DMS153 treated with DMSO at 0.1 percent for 48 hours (cell line): ENCODE measurements around the gene SLC25A12.
"Not testable (repeated sequence)": the region's sequence is repeated elsewhere in the genome, so short reads cannot be mapped to it uniquely, and the experiment has no call there.

ENCODE experiments used
- DNase-seq: peaks from one replicate; lab custom pipeline; 2025; ENCODE audit not compliant: unreplicated experiment; lab: John Stamatoyannopoulos, UW

SLC25A12 gene, protein sequence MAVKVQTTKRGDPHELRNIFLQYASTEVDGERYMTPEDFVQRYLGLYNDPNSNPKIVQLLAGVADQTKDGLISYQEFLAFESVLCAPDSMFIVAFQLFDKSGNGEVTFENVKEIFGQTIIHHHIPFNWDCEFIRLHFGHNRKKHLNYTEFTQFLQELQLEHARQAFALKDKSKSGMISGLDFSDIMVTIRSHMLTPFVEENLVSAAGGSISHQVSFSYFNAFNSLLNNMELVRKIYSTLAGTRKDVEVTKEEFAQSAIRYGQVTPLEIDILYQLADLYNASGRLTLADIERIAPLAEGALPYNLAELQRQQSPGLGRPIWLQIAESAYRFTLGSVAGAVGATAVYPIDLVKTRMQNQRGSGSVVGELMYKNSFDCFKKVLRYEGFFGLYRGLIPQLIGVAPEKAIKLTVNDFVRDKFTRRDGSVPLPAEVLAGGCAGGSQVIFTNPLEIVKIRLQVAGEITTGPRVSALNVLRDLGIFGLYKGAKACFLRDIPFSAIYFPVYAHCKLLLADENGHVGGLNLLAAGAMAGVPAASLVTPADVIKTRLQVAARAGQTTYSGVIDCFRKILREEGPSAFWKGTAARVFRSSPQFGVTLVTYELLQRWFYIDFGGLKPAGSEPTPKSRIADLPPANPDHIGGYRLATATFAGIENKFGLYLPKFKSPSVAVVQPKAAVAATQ

DNA sequence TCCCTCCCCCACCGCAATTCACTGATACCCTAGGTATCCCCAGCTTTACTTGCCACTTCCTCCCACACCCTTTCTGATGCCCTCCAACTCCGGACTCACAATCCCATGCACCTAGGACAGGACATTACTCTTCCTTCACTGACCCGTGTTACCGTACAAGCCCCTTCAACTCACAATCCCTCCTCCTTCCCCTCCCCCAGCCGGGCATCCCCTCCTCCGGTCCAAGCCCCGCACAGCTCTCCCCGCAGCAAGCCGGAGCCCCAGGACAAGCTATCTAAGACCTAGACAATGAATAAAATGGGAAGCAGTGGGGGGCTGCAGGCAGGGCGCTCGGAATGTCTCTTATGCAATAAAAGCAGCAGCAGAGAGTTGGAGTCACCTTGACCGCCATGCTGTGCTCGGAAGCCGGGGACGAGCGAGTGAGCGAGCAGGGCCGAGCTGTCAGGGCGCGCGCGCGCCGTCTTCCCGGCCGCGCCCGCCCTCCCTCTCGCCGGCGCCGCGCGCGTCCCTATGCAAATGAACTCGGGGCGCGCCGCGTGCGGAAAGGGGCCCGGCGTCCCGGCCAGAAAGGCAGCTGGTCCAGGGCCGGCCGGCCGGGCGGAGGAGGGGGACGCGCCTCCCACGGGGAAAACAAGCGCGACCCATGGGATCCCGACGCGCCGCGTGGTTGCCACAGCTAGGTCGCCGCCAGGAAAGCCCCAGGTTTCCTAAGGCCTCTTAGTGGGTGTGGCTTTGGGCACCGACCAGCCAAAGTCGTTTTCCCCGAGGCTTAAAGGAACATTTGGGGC lies at the start of gene SLC25A12:
Gene SLC25A12 (minus strand): TSS at position 421 of the 788 bp plus-strand sequence. CDS start 30 bp downstream, at position 391.
- DNase-seq, result peak; percentile 71

DNA sequence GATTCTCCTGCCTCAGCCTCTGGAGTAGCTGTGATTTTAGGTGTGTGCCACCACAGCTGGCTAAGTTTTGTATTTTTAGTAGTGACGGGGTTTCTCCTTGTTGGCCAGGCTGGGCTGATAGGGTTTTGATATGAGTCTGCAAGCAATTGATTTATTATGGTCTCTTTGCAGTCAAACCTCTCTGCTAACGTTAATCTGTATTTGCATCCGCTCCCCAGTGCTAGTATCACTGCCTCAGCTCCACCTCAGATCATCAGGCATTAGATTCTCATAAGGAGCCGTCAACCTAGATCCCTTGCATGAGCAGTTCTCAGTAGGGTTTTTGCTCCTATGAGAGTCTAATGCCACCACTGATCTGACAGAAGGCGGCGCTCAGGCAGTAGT lies 47.3 kb upstream of the SLC25A12 start:
- DNase-seq, result no peak

DNA sequence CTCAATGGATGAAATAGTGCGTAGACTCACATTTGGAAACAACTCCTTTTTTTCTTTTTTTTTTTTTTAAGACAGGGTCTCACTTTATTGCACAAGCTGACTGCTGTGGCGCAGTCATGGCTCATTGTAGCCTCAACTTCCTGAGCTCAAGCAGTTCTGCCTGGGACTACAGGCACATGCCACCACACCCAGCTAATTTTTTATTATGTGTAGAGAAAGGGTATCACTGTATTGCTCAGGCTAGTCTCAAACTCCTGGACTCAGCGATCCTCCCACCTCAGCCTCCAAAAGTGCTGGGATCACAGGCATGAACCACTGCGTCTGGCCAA lies 45.7 kb upstream of the SLC25A12 start:
- no peak for DNase-seq

DNA sequence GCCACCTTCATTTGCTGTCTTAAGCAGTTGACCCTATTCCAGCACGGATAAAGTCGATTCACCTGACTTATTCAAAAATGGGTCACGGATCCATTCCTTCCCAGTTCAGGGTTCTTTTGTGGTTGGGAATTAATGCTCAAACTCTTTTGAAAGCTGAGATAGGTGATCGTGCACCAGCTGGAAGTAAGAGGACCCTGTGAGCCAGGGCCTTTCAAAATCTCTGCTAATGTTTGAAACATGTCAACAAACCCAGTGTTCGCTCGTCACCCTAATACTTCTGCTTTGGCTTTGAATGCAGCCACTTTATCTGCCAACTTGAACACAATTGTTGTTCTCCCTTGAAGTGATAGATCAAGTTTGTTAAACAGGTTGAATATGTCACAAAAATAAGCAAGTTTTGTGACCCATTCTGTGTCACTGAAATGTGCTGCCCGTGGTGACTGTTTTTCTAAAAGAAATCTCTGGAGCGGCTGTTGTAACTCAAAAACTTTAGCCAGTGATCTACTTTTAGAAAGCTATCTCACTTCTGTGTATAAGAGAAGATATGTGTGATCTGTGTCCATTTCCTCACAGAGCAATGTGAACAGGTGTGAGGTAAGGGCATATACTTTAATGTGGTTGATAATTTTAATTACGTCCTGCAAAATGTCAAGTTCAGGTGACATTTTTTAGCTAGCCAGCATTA lies 45.2 kb upstream of the SLC25A12 start:
- DNase-seq, result no peak

DNA sequence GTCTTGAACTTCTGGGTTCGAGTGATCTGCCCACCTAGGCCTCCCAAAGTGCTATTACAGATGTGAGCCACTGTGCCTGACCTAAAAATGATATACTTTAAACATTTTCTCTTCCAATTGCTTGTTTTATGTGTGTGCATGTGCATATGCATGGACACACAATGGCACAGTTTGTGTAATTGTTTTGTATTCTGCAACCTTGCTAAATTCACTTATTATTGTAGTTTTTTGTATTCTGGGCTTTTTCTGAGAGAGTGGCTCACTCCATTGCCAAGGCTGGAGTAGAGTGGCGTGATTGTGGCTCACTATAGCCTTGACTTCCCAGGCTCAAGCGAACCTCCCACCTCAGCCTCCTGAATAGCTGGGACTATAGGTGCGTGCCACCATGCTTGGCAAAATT lies 36.3 kb upstream of the SLC25A12 start:
- no peak for DNase-seq

DNA sequence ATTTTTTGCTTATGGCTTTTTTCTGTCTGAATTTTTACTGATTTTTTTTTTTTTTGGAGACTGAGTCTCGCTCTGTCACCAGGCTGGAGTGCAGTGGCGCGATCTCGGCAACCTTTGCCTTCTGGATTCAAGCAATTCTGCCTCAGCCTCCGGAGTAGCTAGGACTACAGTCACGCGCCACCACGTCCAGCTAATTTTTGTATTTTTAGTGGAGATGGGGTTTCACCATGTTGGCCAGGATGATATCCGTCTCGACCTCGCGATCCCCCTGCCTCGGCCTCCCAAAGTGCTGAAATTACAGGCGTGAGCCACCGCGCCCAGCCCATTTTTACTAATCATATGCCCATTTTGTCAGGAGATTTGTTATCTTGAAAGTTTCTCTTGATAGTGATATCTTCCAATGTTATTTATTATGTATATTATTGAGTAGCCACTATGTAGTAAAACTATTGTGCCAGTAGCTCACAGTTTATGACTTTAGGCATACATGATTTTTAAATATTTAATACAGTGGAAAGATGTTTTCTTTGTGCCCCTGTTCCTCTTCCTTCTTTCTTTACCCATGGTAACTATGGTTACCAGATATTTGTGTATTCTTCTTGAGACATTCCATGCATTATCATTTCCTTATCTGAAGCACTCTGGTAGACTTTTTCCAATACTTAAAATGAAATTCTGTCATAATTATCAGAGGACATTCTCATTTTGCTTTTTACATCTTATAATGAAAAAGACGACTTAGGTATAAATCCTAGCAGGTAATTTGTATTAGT lies 30.3 kb upstream of the SLC25A12 start:
- DNase-seq, result no peak

DNA sequence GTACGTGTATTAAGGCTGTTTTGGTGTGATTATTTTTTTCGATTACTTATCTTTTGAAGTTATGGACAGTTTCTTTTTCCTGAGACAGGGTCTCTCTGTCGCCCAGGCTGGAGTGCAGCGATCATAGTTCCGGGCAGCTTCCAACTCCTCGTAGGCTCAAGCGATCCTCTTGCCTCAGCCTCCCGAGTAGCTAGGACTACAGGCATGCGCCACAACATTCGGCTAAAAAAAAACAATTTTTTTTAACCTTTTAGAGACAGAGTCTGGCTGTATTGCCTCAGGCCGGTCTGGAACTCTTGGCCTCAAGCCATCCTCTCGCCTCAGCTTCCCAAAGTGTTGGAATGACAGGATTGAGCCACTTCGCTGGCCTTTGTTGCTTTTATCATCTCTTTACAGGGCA lies 29.2 kb upstream of the SLC25A12 start:
- DNase-seq, result no peak

DNA sequence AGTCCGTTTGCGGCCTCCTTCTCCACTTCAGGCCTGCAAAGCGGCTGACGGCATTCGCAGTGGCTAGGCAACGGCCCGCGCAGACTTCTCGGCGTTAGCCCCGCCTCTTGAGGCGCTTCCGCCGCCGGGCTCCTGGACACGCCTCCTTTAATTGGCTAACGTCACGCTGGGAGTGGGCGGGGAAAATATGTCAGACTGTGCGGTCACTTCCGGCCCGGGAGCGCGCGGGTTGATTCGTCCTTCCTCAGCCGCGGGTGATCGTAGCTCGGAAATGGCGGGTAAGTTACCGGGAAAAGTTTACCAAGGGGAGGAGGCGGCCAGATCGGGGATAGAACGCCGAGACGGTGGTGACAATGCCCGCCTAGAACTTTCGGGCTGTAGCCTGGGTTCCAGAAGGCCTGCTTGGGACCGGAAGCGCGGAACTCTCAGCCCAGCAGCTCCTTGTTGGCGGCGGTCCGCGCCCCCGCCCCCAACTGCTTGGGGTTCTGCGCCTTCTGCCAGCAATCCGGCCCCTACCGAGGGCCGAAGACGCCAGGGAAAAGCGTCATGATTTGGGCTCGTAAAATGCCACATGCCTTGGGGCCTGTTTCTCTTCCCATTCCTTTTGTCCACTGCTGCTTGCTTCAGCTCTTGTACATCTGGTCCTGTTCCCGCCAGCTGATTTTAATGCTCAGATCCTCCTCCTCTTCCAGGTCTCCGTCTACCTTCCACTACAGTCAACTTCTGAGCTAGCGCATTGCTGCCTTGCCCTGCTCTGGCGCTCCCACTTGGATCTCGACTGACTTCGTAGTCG lies 28.4 kb upstream of the SLC25A12 start, which contains the start of gene HAT1:
Gene HAT1 (plus strand): TSS at position 232 of the 793 bp plus-strand sequence. CDS start 40 bp downstream, at position 272.
- peak; percentile 97 for DNase-seq

DNA sequence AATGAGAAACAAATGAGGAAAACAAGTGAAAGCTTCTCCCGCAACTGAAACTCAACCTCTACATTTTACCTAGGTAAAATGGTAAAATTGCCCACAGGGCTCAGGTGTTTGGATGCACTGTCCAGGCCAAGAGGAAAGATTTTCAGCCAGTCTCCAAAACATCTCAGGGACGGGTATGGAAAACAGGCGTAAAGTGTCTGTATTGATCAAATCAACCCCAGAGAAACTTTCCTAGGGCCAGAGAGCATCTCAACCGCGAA lies 27.9 kb upstream of the SLC25A12 start:
- DNase-seq, result no peak

DNA sequence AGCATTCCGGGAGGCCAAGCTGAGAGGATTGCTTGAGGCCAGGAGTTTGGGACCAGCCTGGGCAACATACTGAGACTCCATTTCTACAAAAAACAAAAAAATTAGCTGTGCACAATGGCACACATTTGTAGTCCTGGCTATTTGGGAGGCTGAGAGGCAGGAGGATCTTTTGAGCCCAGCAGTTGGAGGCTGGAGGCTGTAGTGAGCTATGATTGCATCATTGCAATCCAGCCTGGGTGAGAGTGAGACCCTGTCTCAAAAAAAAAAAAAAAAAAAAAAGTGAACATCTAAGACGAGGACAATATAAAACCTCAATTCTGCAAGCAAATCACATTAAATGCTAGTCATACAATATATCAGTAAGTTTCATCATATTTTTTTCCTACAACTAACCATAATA lies 25.4 kb upstream of the SLC25A12 start:
- no peak for DNase-seq

DNA sequence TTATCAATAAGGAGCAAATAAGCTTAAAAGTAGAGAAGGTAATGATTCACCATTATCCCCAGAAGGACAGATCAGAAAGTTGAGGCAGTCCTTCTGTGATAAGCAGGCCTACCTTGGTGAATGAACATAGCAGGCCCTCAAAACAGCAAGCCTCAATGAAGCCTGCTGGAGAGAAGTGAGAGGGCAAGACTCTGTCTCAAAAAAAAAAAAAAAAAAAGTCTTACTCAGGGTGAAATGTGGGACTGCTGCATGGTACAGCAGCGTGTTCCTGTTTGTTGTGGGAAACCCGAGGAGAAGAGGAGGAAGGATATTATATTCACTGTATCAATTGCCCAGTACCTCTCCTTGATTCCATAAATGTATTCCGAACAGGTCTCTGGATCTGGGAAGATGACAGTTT lies 19.5 kb upstream of the SLC25A12 start:
- DNase-seq, result no peak

DNA sequence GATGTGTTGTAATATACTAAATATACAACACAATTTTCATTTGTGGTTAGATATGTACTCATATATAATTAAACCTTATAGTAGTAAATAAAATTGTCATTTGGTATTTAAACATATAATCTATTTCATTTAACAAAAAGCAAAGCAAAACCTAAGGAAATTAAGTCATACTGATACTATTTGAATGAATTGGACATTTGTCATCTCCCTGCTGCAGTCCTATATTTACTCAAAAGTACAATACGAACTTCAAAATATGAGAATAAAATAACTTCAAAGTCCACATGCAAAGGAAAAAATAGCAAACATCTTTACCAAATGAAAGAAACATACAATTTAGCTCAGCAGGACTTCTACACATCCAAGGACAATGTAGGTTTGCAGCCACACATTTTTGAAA lies 16.4 kb upstream of the SLC25A12 start:
- DNase-seq, result no peak

DNA sequence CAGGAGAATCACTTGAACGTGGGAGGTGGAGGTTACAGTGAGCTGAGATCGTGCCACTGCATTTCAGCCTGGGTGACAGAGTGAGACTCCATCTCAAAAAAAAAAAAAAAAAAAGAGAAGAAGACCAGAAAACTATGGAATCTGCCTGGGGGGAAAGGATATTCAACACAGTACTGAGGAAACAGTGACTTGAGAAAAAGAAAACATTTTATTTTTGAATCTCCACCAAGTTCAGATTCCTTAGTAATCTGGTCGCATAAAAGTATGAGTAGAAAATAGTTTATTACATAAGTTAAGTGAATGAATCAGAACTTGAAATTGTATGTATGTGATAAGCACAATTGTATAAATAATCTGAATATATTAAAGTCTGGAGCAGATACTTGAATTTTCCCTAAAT lies 15.2 kb upstream of the SLC25A12 start:
- no peak for DNase-seq

DNA sequence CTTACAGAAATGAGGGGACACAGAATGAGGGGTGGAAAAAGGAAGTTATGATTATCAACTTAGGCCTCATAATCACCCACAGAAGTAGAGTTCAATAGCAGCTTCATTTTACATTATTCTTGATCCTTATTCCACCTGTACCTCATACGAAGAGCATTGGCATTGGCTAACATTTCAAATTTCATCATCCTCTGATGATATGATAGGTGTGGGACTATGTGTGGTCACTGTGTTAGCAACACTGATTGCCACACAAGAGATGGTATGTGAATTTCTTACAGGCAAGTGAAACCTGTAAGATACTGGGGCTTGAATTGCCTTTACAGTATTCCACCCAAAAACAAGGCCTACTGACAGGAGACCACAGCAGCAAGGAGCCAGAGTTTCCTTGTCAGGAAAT lies 14.2 kb upstream of the SLC25A12 start:
- no peak for DNase-seq

DNA sequence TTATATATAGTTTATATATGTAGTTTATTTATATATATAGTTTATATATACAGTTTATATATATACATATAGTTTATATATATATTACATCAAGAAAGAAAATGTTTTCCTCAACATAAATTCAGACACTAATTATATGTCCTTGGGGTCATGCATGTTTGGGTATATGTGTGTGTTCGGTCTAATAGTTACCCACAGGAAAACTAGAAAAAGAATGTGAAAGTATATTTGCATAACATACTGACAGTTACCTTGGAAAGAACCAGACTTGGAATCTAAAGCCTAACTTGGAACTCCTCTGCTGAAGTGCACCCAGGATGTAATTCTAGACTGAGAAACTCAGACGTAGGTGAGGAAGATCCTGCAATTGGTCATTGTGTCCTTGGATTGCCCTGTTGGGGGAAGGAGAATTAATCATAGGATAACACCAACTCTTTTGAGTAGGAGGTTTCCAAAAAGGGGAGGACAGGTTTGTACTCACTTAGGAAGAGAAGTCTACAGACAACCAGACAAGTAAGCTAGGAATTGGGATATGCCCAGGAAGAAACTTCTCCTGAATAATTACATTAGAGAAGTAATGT lies 8.9 kb upstream of the SLC25A12 start:
- no peak for DNase-seq

DNA sequence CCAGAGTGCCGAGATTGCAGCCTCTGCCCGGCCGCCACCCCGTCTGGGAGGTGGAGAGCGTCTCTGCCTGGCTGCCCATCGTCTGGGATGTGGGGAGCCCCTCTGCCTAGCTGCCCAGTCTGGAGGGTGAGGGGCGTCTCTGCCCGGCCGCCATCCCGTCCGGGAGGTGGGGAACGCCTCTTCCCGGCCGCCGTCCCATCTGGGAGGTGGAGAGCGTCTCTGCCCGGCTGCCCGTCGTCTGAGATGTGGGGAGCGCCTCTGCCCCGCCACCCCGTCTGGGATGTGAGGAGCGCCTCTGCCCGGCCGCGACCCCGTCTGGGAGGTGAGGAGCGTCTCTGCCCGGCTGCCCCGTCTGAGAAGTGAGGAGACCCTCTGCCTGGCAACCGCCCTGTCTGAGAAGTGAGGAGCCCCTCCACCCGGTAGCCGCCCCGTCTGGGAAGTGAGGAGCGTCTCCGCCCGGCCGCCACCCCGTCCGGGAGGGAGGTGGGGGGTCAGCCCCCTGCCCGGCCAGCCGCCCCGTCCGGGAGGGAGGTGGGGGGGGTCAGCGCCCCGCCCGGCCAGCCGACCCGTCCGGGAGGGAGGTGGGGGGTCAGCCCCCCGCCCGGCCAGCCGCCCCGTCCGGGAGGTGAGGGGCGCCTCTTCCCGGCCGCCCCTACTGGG lies 5.7 kb upstream of the SLC25A12 start:
- not testable (repeated sequence) for DNase-seq

DNA sequence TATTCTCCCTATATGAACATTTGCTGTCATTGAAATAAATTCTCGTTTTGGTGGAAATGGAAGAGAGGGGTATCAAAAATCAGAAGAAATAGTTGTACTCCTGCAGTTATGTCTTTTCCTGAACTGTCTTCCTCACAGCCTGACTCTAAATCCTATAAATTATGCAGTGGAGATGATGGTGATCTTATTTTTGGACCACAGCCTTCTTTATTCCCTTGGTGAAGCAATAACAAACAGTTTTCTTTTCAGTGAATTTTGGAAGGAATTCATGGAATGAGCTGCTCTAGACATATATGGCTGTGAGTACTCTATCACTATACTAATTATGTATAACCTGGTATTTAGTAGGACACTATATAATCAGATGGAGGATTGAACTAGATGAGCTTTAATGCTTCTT lies 1.7 kb upstream of the SLC25A12 start:
- DNase-seq, result no peak

DNA sequence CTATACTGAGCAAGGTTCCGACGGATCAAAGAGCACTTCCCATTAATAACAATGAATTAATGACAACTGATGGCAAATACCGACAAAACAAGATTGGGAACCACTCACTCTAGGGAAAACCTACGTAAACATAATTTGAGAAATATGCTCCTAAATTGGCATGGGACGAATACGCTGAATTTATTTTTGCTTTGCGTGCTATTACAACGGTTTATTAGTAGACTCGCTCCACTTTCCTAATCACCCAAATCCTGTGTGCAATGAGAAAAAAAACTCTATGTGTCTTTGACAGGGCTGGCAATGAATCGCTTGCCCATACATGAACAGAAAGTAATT lies 536 bp upstream of the SLC25A12 start:
- DNase-seq, result no peak

DNA sequence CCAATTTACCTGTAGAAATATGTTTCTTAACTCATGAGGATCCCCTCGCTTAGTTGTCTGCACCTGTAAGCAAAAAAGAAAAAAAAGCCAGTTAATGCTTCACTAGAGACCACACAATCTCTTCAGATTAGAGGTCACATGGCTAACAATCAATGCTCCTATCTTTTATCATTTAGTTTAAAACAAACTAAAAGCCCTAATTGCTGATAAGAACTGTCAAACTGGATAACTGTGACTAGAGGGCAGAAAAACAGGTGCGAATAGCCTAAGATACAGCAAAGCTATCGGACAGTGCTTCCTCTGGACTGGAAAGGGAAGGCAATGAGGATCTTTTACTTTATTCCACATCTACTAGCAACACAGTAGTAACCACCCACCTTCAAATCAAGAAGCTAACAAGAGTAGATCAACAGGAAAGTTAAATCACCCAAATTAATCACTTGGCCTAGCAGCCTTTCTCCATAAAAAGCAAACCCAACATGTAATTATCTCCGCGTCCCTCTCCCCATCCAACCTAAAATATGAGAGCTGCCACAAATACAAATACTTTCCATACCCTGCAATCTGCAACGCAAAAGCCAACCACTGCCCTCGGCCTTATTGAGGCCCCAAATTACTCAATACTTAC lies 734 bp downstream of the SLC25A12 start:
- DNase-seq, result no peak
